Measurements from ENCODE around the gene CDK17.

GRCh38 chr12:96248136-96248931, 151.9 kb downstream of the CDK17 start:
- TF ChIP-seq GATA2 (IDR thresholded peaks at IDR 0.05; ENCODE audit: low read depth, low read length) (no peak), GATA3 (IDR thresholded peaks at IDR 0.05; ENCODE audit: low read depth, low read length) (no peak)

Data from SH-SY5Y (cell line).